Heart right ventricle (tissue), 16 donors: ENCODE data around the gene ALB. TPM values are rescaled to one million over a fixed set of nuclear protein-coding genes. Genes with fewer than 3 reads are reported as not detected.

Experiments used
- ATAC-seq, 8 donors: fragments of 200-7000 bp; cut with Tn5 transposase; one replicate each; pipeline ENCODE4 v1.9.1; 2020; ENCODE audit warnings: mild to moderate bottlenecking in 8 of 8, moderate library complexity in 8 of 8, moderate number of reproducible peaks in 1 of 8
- DNase-seq, 2 donors: peaks; one replicate each; pipeline ENCODE4 v3.0.0-alpha.2; 2020
- H3K27ac ChIP-seq, 10 donors: fragments of 200-600 bp; sonication (generic) in 2 of 10; one replicate each; pipeline versions ENCODE4 v1.5.0 to v1.8.0; 2020 to 2022; ENCODE audit warnings: mild to moderate bottlenecking in 3 of 10
- H3K27me3 ChIP-seq, 7 donors: fragments of 200-600 bp; one replicate each; pipeline ENCODE4 v1.8.0; 2021 to 2022; ENCODE audit warnings: mild to moderate bottlenecking in 2 of 7
- H3K36me3 ChIP-seq, 9 donors: fragments of 200-600 bp; sonication (generic) in 1 of 9; one replicate each; pipeline versions ENCODE4 v1.5.0 to v1.8.0; 2020 to 2022; ENCODE audit warnings: mild to moderate bottlenecking in 2 of 9
- H3K4me1 ChIP-seq, 9 donors: fragments of 200-600 bp; sonication (generic) in 1 of 9; one replicate each; pipeline versions ENCODE4 v1.5.0 to v1.8.0; 2020 to 2022; ENCODE audit warnings: mild to moderate bottlenecking in 4 of 9
- H3K4me3 ChIP-seq, 10 donors: fragments of 200-600 bp; sonication (generic) in 2 of 10; one replicate each; pipeline versions ENCODE4 v1.5.0 to v1.8.0; 2020 to 2022; ENCODE audit warnings: mild to moderate bottlenecking in 7 of 10, moderate library complexity in 2 of 10
- H3K9me3 ChIP-seq, 11 donors: fragments of 200-600 bp in 10 of 11; sonication (generic) in 2 of 11; one replicate each; pipeline versions ENCODE4 v1.5.0 to v1.8.0; 2013 to 2022; ENCODE audit warnings: mild to moderate bottlenecking in 2 of 11, control low read depth in 1 of 11, moderate library complexity in 1 of 11
- CTCF ChIP-seq, 9 donors: fragments of 200-600 bp; sonication (generic) in 2 of 9; IDR thresholded peaks; one replicate each; pipeline versions ENCODE4 v1.5.0 to v1.8.0; 2021 to 2022; ENCODE audit warnings: antibody characterized with exemption in 9 of 9, mild to moderate bottlenecking in 5 of 9, moderate library complexity in 1 of 9
- WGBS, 2 donors: extraction: QIAGEN DNeasy Blood & Tissue Kit; methylation state at CpG; one replicate each; pipeline ENCODE4 v1.1.7; 2013; ENCODE audit warnings: inconsistent platforms in 1 of 2; 5-methylcytosine and 5-hydroxymethylcytosine counted together
- intact Hi-C, 10 donors: fragments of 100-400 bp; cut with DNase I; formaldehyde crosslinking; loops; one replicate each; pipeline versions ENCODE4 v1.11.1 to v1.14.2; 2022
- polyA plus RNA-seq, 2 donors: library from polyadenylated mRNA; stranded (reverse); fragments of 200-250 nt; gene quantifications; one replicate each; pipeline ENCODE4 v1.2.3, GENCODE V29; 2013
- total RNA-seq, 10 donors: library from RNA; stranded (reverse); fragmentation: NEBNext Ultra II Directional in 3 of 10; extraction: Animal tissue kit (Norgen Biotek cat#: 25700) in 3 of 10; gene quantifications; one replicate each; pipeline versions ENCODE4 v1.2.1 to v1.2.4, GENCODE V29; 2021 to 2023
- donor health status: Arrhythmogenic right ventricular cardiomyopathy.
- donor health status: ischemic (EF 13 %, LVEDD 7.1; RV severe dilation, severe dysfunction).
- donor health status: healthy with polysubstance abuse.
- donor health status: DM: no; HTN: yes; CAD: no.
- donor health status: DM: no; HTN: no; CAD: no.
- donor health status: ischemic (EF 25% LVEDD 6.9; RV normal size, moderate dysfunction).
- donor health status: ischemic (EF 25% LVEDD 5.7; RV mildly dilated, moderate dysfunction).
- donor health status: healthy.
- donor health status: DM: yes; HTN: yes; CAD: no.
- donor health status: Ischemic cardiomyopathy.
- donor health status: ischemic (EF 35%, LVEDD 5.7; RV mildly dilated, moderate dysfunction).
- donor health status: nonischemic (EF 11% LVEDD 7.7; RV severe dilation, severe dysfunction).
- donor health status: DM: yes; HTN: yes; CAD: no.
- donor health status: PGD.
- donor health status: ischemic (EF 29% LVEDD 5.4; RV normal size, mild dysfunction).
- donor health status: nonischemic (EF 23%, LVEDD 6.1; RV moderate dilation, normal function).

The ALB gene
- total and polyA plus RNA-seq, 12 donors = 0.06 to 2.4 (median 0.53) TPM; not detected in 7

- Histone ChIP-seq H3K27me3 (no peaks in the 10 kb centered on the region), H3K36me3 (no peaks in the 10 kb centered on the region), H3K4me3 (no peak overlapping the region), H3K4me1 (no peaks in the 10 kb centered on the region), H3K9me3 (peaks cover 0 to 16% (median 3%) of the 10 kb centered on the region in 11 donors), H3K27ac (no peak overlapping the region)
- no peak for TF ChIP-seq CTCF (IDR thresholded peaks at IDR 0.05)
- 74 to 80% methylated on average over 1 of the region's 1 CpG for WGBS, 2 donors
- intact Hi-C loops = no loop called here
- ATAC-seq = no peak
- DNase-seq = no peak
Measured at GRCh38 chr4:73470728-73471127, 66.6 kb downstream of the ALB start.

Other genes starting within 250 kb of the ALB start
- gene ANKRD17, start 145.5 kb upstream of the ALB start, total RNA-seq = 10 to 100 TPM; 47.4 to 71.7 (median 63.7) TPM
- 10 to 100 TPM; 13.5 to 27.3 TPM for gene ANKRD17, start 145.5 kb upstream of the ALB start, polyA plus RNA-seq
- not detected for gene AFP, start 31.9 kb downstream of the ALB start, total RNA-seq
- not detected for gene AFP, start 31.9 kb downstream of the ALB start, polyA plus RNA-seq
- not detected for gene AFM, start 77.5 kb downstream of the ALB start, total RNA-seq
- gene AFM, start 77.5 kb downstream of the ALB start, polyA plus RNA-seq = not detected
- gene RASSF6, start 216.1 kb downstream of the ALB start, total RNA-seq = under 1 TPM in 1 of 10 donors, not detected in 9; 0.06 TPM
- not detected for gene RASSF6, start 216.1 kb downstream of the ALB start, polyA plus RNA-seq